Neural cell (in vitro differentiated cells): ENCODE data around the gene HOXA3.

Experiments used
- EP300 ChIP-seq: fragments of 450-650 bp; conservative IDR thresholded peaks from 2 replicates; pipeline ENCODE4 v1.6.1; 2014; ENCODE audit warnings: antibody characterized with exemption, mild to moderate bottlenecking, moderate library complexity; ENCODE audit not compliant: poor library complexity, severe bottlenecking
- EZH2 ChIP-seq: fragments of 200-600, 300-800 bp; shearing (Covaris generic), sonication (generic); IDR thresholded peaks from 2 replicates; pipeline ENCODE4 v1.6.1; 2014; ENCODE audit warnings: antibody characterized with exemption, low read length, borderline replicate concordance, mild to moderate bottlenecking; ENCODE audit not compliant: insufficient read depth, poor library complexity, severe bottlenecking
- MXI1 ChIP-seq: fragments of 450-650 bp; conservative IDR thresholded peaks from 2 replicates; pipeline ENCODE4 v1.6.1; 2014; ENCODE audit warnings: antibody characterized with exemption, mild to moderate bottlenecking; ENCODE audit not compliant: poor library complexity, severe bottlenecking
- SMC3 ChIP-seq: fragments of 450-650 bp; conservative IDR thresholded peaks from 2 replicates; pipeline ENCODE4 v1.6.1; 2014; ENCODE audit warnings: antibody characterized with exemption, mild to moderate bottlenecking, moderate library complexity; ENCODE audit not compliant: poor library complexity
- TAF1 ChIP-seq: IDR thresholded peaks from 2 replicates; pipeline ENCODE4 v1.6.1; 2012; ENCODE audit warnings: low read depth
- TF ChIP-seq, protein P1 (sequence below): fragments of 450-650 bp; IDR thresholded peaks from 2 replicates; pipeline ENCODE4 v1.5.1; 2014; ENCODE audit warnings: antibody characterized with exemption, mild to moderate bottlenecking, moderate library complexity; ENCODE audit not compliant: poor library complexity, severe bottlenecking
- TF ChIP-seq, protein P2 (sequence below): IDR thresholded peaks from 2 replicates; pipeline ENCODE4 v1.6.1; 2012; ENCODE audit warnings: borderline replicate concordance

DNA sequence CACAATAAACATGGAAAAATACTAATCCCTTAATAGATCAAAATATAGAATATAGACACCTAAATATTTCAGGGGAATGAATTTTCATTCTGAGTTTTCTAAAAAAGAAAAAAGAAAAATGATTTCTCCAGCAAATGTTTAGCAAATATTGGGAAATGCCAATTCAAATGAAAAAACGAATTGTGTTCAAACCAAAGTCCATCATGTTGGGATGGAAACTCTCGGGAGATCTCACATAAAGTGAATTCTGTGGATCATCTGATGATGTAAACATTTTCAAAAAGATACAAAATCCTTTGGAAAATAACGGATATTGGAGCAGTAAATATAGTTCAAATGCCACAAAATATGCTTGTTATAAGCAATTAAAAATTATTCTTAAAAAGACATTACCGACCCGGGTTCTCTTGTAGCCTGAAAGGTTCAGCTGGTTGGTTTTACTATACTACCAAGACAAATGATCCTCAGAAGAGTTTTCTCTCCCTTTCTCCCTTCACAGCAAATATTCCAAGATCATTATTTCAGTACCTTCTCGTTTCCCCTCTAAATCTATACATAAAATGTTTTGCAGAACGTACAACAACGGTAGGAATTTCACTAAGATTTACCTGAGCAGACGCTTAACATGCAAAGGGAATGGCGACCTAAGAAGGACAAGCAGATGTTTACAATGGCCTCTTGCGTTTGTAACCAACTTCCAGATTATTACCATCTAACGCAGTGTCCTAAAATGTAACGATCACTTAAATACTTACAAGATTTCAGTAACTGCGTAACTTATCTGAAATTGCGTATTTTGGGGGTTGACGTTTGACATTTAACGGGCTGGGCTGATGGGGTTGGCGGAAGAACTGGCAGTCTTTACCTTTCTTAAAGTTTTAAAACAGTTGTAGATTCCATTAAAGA, 45.0 kb upstream of the HOXA3 start:
- TF ChIP-seq EZH2 (no peak), EP300 (no peak), TAF1 (no peak), MXI1 (no peak), SMC3 (no peak)
- TF ChIP-seq, protein P1, sequence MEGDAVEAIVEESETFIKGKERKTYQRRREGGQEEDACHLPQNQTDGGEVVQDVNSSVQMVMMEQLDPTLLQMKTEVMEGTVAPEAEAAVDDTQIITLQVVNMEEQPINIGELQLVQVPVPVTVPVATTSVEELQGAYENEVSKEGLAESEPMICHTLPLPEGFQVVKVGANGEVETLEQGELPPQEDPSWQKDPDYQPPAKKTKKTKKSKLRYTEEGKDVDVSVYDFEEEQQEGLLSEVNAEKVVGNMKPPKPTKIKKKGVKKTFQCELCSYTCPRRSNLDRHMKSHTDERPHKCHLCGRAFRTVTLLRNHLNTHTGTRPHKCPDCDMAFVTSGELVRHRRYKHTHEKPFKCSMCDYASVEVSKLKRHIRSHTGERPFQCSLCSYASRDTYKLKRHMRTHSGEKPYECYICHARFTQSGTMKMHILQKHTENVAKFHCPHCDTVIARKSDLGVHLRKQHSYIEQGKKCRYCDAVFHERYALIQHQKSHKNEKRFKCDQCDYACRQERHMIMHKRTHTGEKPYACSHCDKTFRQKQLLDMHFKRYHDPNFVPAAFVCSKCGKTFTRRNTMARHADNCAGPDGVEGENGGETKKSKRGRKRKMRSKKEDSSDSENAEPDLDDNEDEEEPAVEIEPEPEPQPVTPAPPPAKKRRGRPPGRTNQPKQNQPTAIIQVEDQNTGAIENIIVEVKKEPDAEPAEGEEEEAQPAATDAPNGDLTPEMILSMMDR = no peak
- TF ChIP-seq, protein P2, sequence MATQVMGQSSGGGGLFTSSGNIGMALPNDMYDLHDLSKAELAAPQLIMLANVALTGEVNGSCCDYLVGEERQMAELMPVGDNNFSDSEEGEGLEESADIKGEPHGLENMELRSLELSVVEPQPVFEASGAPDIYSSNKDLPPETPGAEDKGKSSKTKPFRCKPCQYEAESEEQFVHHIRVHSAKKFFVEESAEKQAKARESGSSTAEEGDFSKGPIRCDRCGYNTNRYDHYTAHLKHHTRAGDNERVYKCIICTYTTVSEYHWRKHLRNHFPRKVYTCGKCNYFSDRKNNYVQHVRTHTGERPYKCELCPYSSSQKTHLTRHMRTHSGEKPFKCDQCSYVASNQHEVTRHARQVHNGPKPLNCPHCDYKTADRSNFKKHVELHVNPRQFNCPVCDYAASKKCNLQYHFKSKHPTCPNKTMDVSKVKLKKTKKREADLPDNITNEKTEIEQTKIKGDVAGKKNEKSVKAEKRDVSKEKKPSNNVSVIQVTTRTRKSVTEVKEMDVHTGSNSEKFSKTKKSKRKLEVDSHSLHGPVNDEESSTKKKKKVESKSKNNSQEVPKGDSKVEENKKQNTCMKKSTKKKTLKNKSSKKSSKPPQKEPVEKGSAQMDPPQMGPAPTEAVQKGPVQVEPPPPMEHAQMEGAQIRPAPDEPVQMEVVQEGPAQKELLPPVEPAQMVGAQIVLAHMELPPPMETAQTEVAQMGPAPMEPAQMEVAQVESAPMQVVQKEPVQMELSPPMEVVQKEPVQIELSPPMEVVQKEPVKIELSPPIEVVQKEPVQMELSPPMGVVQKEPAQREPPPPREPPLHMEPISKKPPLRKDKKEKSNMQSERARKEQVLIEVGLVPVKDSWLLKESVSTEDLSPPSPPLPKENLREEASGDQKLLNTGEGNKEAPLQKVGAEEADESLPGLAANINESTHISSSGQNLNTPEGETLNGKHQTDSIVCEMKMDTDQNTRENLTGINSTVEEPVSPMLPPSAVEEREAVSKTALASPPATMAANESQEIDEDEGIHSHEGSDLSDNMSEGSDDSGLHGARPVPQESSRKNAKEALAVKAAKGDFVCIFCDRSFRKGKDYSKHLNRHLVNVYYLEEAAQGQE = no peak
